Activated T-cell treated with anti-CD3 and anti-CD28 coated beads, Interleukin-2, amount 50 U/mL, for 1 hour (primary cell): ENCODE data around the gene PCED1B.
"Not testable (repeated sequence)": the region's sequence is repeated elsewhere in the genome, so short reads cannot be mapped to it uniquely, and the experiment has no call there.

Experiments
- DNase-seq: peaks from one replicate; pipeline ENCODE4 v3.0.0-alpha.2; 2020

PCED1B gene

GRCh38 chr12:47178014-47178413, 98.6 kb downstream of the PCED1B start:
- no peak for DNase-seq

- DNase-seq: not testable (repeated sequence)
These were observed 102.9 kb downstream of the PCED1B start for GRCh38 chr12:47182164-47182938.

GRCh38 chr12:47184229-47184628, 104.8 kb downstream of the PCED1B start:
- DNase-seq: no peak

GRCh38 chr12:47184813-47185212, 105.4 kb downstream of the PCED1B start:
- no peak for DNase-seq

GRCh38 chr12:47186246-47186645, 106.8 kb downstream of the PCED1B start:
- DNase-seq: no peak

- DNase-seq: no peak
These were observed 109.4 kb downstream of the PCED1B start for GRCh38 chr12:47188576-47189441.

GRCh38 chr12:47189728-47190127, 110.3 kb downstream of the PCED1B start:
- DNase-seq: no peak

- DNase-seq: no peak
These were observed 110.9 kb downstream of the PCED1B start for GRCh38 chr12:47190271-47190750.

- DNase-seq: no peak
These were observed 111.5 kb downstream of the PCED1B start for GRCh38 chr12:47190905-47191304.

- DNase-seq: no peak
These were observed 112.6 kb downstream of the PCED1B start for GRCh38 chr12:47192051-47192450.

- no peak for DNase-seq
These were observed 113.6 kb downstream of the PCED1B start for GRCh38 chr12:47193066-47193465.

- DNase-seq: no peak
These were observed 115.1 kb downstream of the PCED1B start for GRCh38 chr12:47194501-47194900.

- no peak for DNase-seq
These were observed 121.0 kb downstream of the PCED1B start for GRCh38 chr12:47200446-47200845.

- DNase-seq: not testable (repeated sequence)
These were observed 121.8 kb downstream of the PCED1B start for GRCh38 chr12:47201190-47201589.

GRCh38 chr12:47202176-47202575, 122.8 kb downstream of the PCED1B start:
- no peak for DNase-seq

- DNase-seq: no peak
These were observed 126.4 kb downstream of the PCED1B start for GRCh38 chr12:47205532-47206449.

- DNase-seq: no peak
These were observed 127.3 kb downstream of the PCED1B start for GRCh38 chr12:47206450-47207339.

- DNase-seq: peak; percentile 50
These were observed 127.9 kb downstream of the PCED1B start for GRCh38 chr12:47207340-47207717.

GRCh38 chr12:47207829-47208248, 128.4 kb downstream of the PCED1B start:
- DNase-seq: no peak

- DNase-seq: no peak
These were observed 129.6 kb downstream of the PCED1B start for GRCh38 chr12:47209014-47209413.

- no peak for DNase-seq
These were observed 131.4 kb downstream of the PCED1B start for GRCh38 chr12:47210776-47211175.

- DNase-seq: no peak
These were observed 133.2 kb downstream of the PCED1B start for GRCh38 chr12:47212701-47213039.
